Measurements from ENCODE around the gene BCL10. TPM values are rescaled to one million over a fixed set of nuclear protein-coding genes. Genes with fewer than 3 reads are reported as not detected.
A peak's percentile ranks its signal among the peaks of the same experiment; 100 is the strongest.

The BCL10 gene
- total RNA-seq, 1 experiment from 2014 or later, result 30.4 TPM

GRCh38 chr1:85276978-85277639 is 677 bp upstream of the BCL10 start:
- TF ChIP-seq EZH2 (IDR thresholded peaks at IDR 0.05; ENCODE audit: low read depth) (no peak), CTCF (conservative IDR thresholded peaks at IDR 0.05) (no peak)
- Histone ChIP-seq H3K27me3 (ENCODE audit: insufficient read depth, low read depth) (no peaks in the 10 kb centered on the region), H4K20me1 (ENCODE audit: insufficient read depth) (peaks cover 14% of the 10 kb centered on the region; the same call in 1 of the 2 replicates), H2AFZ (peak overlapping the region; percentile 66; the same call in 1 of the 2 replicates), H3K4me3 (peak overlapping the region; percentile 92), H3K4me1 (replicated peaks; ENCODE audit: insufficient read depth) (peaks cover 54% of the 10 kb centered on the region), H3K4me2 (peak overlapping the region; percentile 79), H3K36me3 (ENCODE audit: low read depth) (peaks cover 14% of the 10 kb centered on the region), H3K9me2 (ENCODE audit: insufficient read depth) (no peaks in the 10 kb centered on the region), H3F3A (ENCODE audit: insufficient read depth, low read depth) (peaks cover 45% of the 10 kb centered on the region), H3K27ac (peak overlapping the region; percentile 86), H3K9me3 (ENCODE audit: insufficient read depth, low read depth) (peaks cover 4% of the 10 kb centered on the region), H3K79me2 (ENCODE audit: low read depth) (peaks cover 49% of the 10 kb centered on the region)
- TSS peak; percentile 53 for BruUV-seq (replicated peaks)
- POLR2A ChIA-PET (ENCODE audit: unreplicated experiment), result interaction anchor here (0.6 to 1.3 kb wide), 5 partner anchors 174 to 431 kb away, joined by 3 to 5 read pairs (median 4); partner anchors contain the start of genes CCN1, DDAH1 and ZNHIT6
- intact Hi-C loops (cut with micrococcal nuclease; ENCODE audit: unreplicated experiment), result loop anchor here (1.0 kb wide), 2 partner anchors 21 to 330 kb away; no protein-coding TSS in a partner anchor
- no peak for DNase-seq
- CTCF ChIA-PET, result interaction anchor here (0.6 to 0.8 kb wide), 2 partner anchors 17 to 1427 kb away, joined by 3 to 5 read pairs; no protein-coding TSS in a partner anchor

- intact Hi-C loops (cut with micrococcal nuclease; ENCODE audit: unreplicated experiment), result loop anchor here (1.0 kb wide), 2 partner anchors 23 to 332 kb away; no protein-coding TSS in a partner anchor
Measured at GRCh38 chr1:85275701-85276214, 674 bp downstream of the BCL10 start.

More at GRCh38 chr1:85275701-85276214, 674 bp downstream of the BCL10 start:
- Histone ChIP-seq H4K20me1 (ENCODE audit: insufficient read depth) (peaks cover 14% of the 10 kb centered on the region; the same call in 1 of the 2 replicates), H3K4me1 (replicated peaks; ENCODE audit: insufficient read depth) (peaks cover 54% of the 10 kb centered on the region), H3K36me3 (ENCODE audit: low read depth) (peaks cover 26% of the 10 kb centered on the region), H3K27ac (peak overlapping the region; percentile 86), H3K9me2 (ENCODE audit: insufficient read depth) (no peaks in the 10 kb centered on the region), H3K4me3 (peak overlapping the region; percentile 92), H3K27me3 (ENCODE audit: insufficient read depth, low read depth) (no peaks in the 10 kb centered on the region), H3K4me2 (peak overlapping the region; percentile 90), H3K79me2 (ENCODE audit: low read depth) (peaks cover 62% of the 10 kb centered on the region), H2AFZ (peak overlapping the region; percentile 78), H3K9me3 (ENCODE audit: insufficient read depth, low read depth) (peaks cover 4% of the 10 kb centered on the region), H3F3A (ENCODE audit: insufficient read depth, low read depth) (peaks cover 55% of the 10 kb centered on the region)
- BruUV-seq (replicated peaks), result TSS peak; percentile 53
- ChIA-PET POLR2A (ENCODE audit: unreplicated experiment) (interaction anchor here (0.5 to 1.3 kb wide), 10 partner anchors 22 to 424 kb away, joined by 3 to 11 read pairs (median 4); no protein-coding TSS in a partner anchor), CTCF (interaction anchor here (0.6 to 0.7 kb wide), 2 partner anchors 299 to 337 kb away, joined by 6 to 7 read pairs; no protein-coding TSS in a partner anchor)
- DNase-seq, result no peak
- TF ChIP-seq EZH2 (IDR thresholded peaks at IDR 0.05; ENCODE audit: low read depth) (no peak), CTCF (conservative IDR thresholded peaks at IDR 0.05) (no peak)
